A673 (cell line): ENCODE results near the gene KISS1R. TPM values are rescaled to one million over a fixed set of nuclear protein-coding genes. Genes with fewer than 3 reads are reported as not detected.

ENCODE experiments used
- BruUV-seq: library from RNA; stranded (reverse); fragments of 400-500 nt; replicated peaks from 2 replicates; lab custom pipeline; 2021; lab: Mats Ljungman, UMichigan
- CTCF ChIA-PET: fragments of 300-600 bp; sonication (Branson Sonifier 250); formaldehyde crosslinking; loops from one replicate; lab custom pipeline; 2022; ENCODE audit warnings: antibody characterized with exemption; lab: Charles Lee
- POLR2A ChIA-PET: fragments of 300-600 bp; sonication (Branson Sonifier 250); formaldehyde crosslinking; loops from one replicate; lab custom pipeline; 2022; ENCODE audit warnings: antibody characterized with exemption; ENCODE audit not compliant: low non-redundant PET; lab: Charles Lee
- DNase-seq: peaks from one replicate; pipeline ENCODE4 v3.0.0-alpha.2; 2015; ENCODE audit warnings: low spot score
- H3K27ac ChIP-seq: fragments of 200-600 bp; sonication (generic); 2 replicates; pipeline ENCODE4 v1.5.1; 2016; ENCODE audit warnings: mixed run types, low read depth, mild to moderate bottlenecking, mixed read lengths, antibody characterized with exemption, low read length; ENCODE audit not compliant: poor library complexity, severe bottlenecking
- H3K27me3 ChIP-seq: fragments of 200-600 bp; sonication (generic); replicated peaks from 2 replicates; pipeline ENCODE4 v1.6.1; 2017; ENCODE audit warnings: mixed run types, low read depth, mild to moderate bottlenecking, mixed read lengths, antibody characterized with exemption, low read length; ENCODE audit not compliant: insufficient read depth, poor library complexity
- H3K36me3 ChIP-seq: fragments of 200-600 bp; sonication (generic); 2 replicates; pipeline ENCODE4 v1.6.1; 2016; ENCODE audit warnings: mixed run types, mild to moderate bottlenecking, mixed read lengths, antibody characterized with exemption, low read length; ENCODE audit not compliant: insufficient read depth, poor library complexity, severe bottlenecking
- H3K4me1 ChIP-seq: fragments of 200-600 bp; sonication (generic); 2 replicates; pipeline ENCODE4 v1.6.1; 2017; ENCODE audit warnings: mixed run types, mild to moderate bottlenecking, mixed read lengths, antibody characterized with exemption, low read length; ENCODE audit not compliant: insufficient read depth, poor library complexity, severe bottlenecking
- H3K4me3 ChIP-seq: fragments of 200-600 bp; sonication (generic); 2 replicates; pipeline ENCODE4 v1.5.1; 2016; ENCODE audit warnings: low read depth, mixed run types, mild to moderate bottlenecking, mixed read lengths, low read length; ENCODE audit not compliant: poor library complexity, severe bottlenecking
- H3K9me3 ChIP-seq: fragments of 200-600 bp; sonication (generic); 2 replicates; pipeline ENCODE4 v1.6.1; 2016; ENCODE audit warnings: mixed run types, low read depth, mild to moderate bottlenecking, mixed read lengths, antibody characterized with exemption, low read length; ENCODE audit not compliant: poor library complexity, severe bottlenecking
- CTCF ChIP-seq: fragments of 300-800, 200-600 bp; sonication (generic); conservative IDR thresholded peaks from 2 replicates; pipeline ENCODE4 v1.5.1; 2017; ENCODE audit warnings: low read depth, mild to moderate bottlenecking, antibody characterized with exemption, low read length, moderate library complexity, mixed read lengths
- EZH2 ChIP-seq: fragments of 200-600 bp; sonication (generic); IDR thresholded peaks from 2 replicates; pipeline ENCODE4 v1.6.1; 2017; ENCODE audit warnings: borderline replicate concordance, low read depth, mild to moderate bottlenecking, mixed read lengths, antibody characterized with exemption, low read length; ENCODE audit not compliant: poor library complexity, severe bottlenecking
- intact Hi-C: fragments of 100-400 bp; cut with micrococcal nuclease; formaldehyde crosslinking; loops from one replicate; pipeline ENCODE4 v1.10.0; 2022; ENCODE audit not compliant: unreplicated experiment
- total RNA-seq: library from RNA; stranded (reverse); gene quantifications from 2 replicates; pipeline ENCODE4 v1.2.3, GENCODE V29; 2021

The KISS1R gene
- total RNA-seq, 1 experiment from 2014 or later, result not detected

GRCh38 chr19:942133-942645 is 25.1 kb downstream of the KISS1R start:
- intact Hi-C loops, result no loop called here
- Histone ChIP-seq H3K9me3 (no peaks in the 10 kb centered on the region), H3K4me1 (peaks cover 14% of the 10 kb centered on the region), H3K36me3 (no peaks in the 10 kb centered on the region), H3K27me3 (no peaks in the 10 kb centered on the region), H3K4me3 (no peak overlapping the region), H3K27ac (no peak overlapping the region)
- POLR2A ChIA-PET, result no interaction called here
- no peak for DNase-seq
- no peak for TF ChIP-seq CTCF
- no peak for TF ChIP-seq EZH2
- no TSS peak for BruUV-seq
- CTCF ChIA-PET, result no interaction called here

- Histone ChIP-seq H3K27ac (no peak overlapping the region), H3K9me3 (no peaks in the 10 kb centered on the region), H3K4me1 (peaks cover 14% of the 10 kb centered on the region), H3K36me3 (no peaks in the 10 kb centered on the region), H3K27me3 (no peaks in the 10 kb centered on the region), H3K4me3 (no peak overlapping the region)
- intact Hi-C loops, result no loop called here
- TF ChIP-seq CTCF (no peak), EZH2 (no peak)
- POLR2A ChIA-PET, result no interaction called here
- CTCF ChIA-PET, result no interaction called here
- DNase-seq, result no peak
- BruUV-seq, result no TSS peak
These were observed 26.5 kb downstream of the KISS1R start for GRCh38 chr19:943551-944170.

- Histone ChIP-seq H3K36me3 (no peaks in the 10 kb centered on the region), H3K9me3 (no peaks in the 10 kb centered on the region), H3K27me3 (no peaks in the 10 kb centered on the region), H3K4me1 (peaks cover 14% of the 10 kb centered on the region), H3K4me3 (no peak overlapping the region), H3K27ac (no peak overlapping the region)
- TF ChIP-seq EZH2 (no peak), CTCF (no peak)
- DNase-seq, result no peak
- ChIA-PET CTCF (no interaction called here), POLR2A (interaction anchor here (0.6 kb wide), 1 partner anchor 294 kb away, joined by 9 read pairs; no protein-coding TSS in a partner anchor)
- intact Hi-C loops, result no loop called here
- BruUV-seq, result no TSS peak
These were observed 27.0 kb downstream of the KISS1R start for GRCh38 chr19:944171-944567.
